Caco-2 (cell line): ENCODE results near the gene PPM1G. TPM values are rescaled to one million over a fixed set of nuclear protein-coding genes. Genes with fewer than 3 reads are reported as not detected.

ENCODE experiments used
- Bru-seq: library from RNA; stranded (reverse); fragments of 400-500 nt; gene quantifications from one replicate; lab custom pipeline; 2021; lab: Mats Ljungman, UMichigan
- BruChase-seq, 2 experiments: library from RNA; stranded (reverse); fragments of 400-500 nt; gene quantifications; one replicate each; lab custom pipeline; 2021; lab: Mats Ljungman, UMichigan
- BruUV-seq: library from RNA; stranded (reverse); fragments of 400-500 nt; replicated peaks from 2 replicates; lab custom pipeline; 2021; lab: Mats Ljungman, UMichigan
- CTCF ChIA-PET: fragments of 300-600 bp; sonication (Branson Sonifier 250); formaldehyde crosslinking; loops from one replicate; lab custom pipeline; 2022; ENCODE audit warnings: antibody characterized with exemption; lab: Charles Lee
- POLR2A ChIA-PET: fragments of 300-600 bp; sonication (Branson Sonifier 250); formaldehyde crosslinking; loops from one replicate; lab custom pipeline; 2022; ENCODE audit warnings: antibody characterized with exemption; lab: Charles Lee
- DNase-seq, 2 experiments: peaks; one replicate each; pipeline versions ENCODE4 v3.0.0 to v3.0.0-alpha.2; 2020 to 2022
- H3K27me3 ChIP-seq: replicated peaks from 2 replicates; pipeline ENCODE4 v1.6.0; 2011; ENCODE audit warnings: low read length; ENCODE audit not compliant: control insufficient read depth, insufficient read depth
- H3K36me3 ChIP-seq: 2 replicates; pipeline ENCODE4 v1.5.1; 2011; ENCODE audit warnings: low read length; ENCODE audit not compliant: control insufficient read depth, insufficient read depth
- H3K4me1 ChIP-seq: fragments of 250-450 bp; sonication (Bioruptor Pico); 2 replicates; pipeline ENCODE4 v1.5.1; 2020; ENCODE audit warnings: mild to moderate bottlenecking
- H3K4me3 ChIP-seq: 2 replicates; pipeline ENCODE4 v1.5.1; 2011; ENCODE audit warnings: low read depth, mild to moderate bottlenecking, control low read depth, low read length
- H3K9me3 ChIP-seq: fragments of 250-450 bp; sonication (Bioruptor Pico); 2 replicates; pipeline ENCODE4 v1.5.1; 2020; ENCODE audit warnings: mild to moderate bottlenecking, moderate library complexity
- H3K27ac Mint-ChIP-seq: one replicate; pipeline ENCODE4 v1.8.0; 2022; ENCODE audit warnings: mixed read lengths; ENCODE audit not compliant: unreplicated experiment
- H3K27me3 Mint-ChIP-seq: one replicate; pipeline ENCODE4 v1.8.0; 2022; ENCODE audit warnings: mixed read lengths; ENCODE audit not compliant: insufficient read depth, unreplicated experiment
- H3K36me3 Mint-ChIP-seq: one replicate; pipeline ENCODE4 v1.8.0; 2022; ENCODE audit warnings: mild to moderate bottlenecking, mixed read lengths; ENCODE audit not compliant: insufficient read depth, unreplicated experiment
- H3K4me1 Mint-ChIP-seq: one replicate; pipeline ENCODE4 v1.8.0; 2022; ENCODE audit warnings: low read depth, mixed read lengths; ENCODE audit not compliant: unreplicated experiment
- H3K4me3 Mint-ChIP-seq: one replicate; pipeline ENCODE4 v1.8.0; 2022; ENCODE audit warnings: mild to moderate bottlenecking, moderate library complexity, mixed read lengths; ENCODE audit not compliant: unreplicated experiment
- H3K9me3 Mint-ChIP-seq: one replicate; pipeline ENCODE4 v1.8.0; 2022; ENCODE audit warnings: mixed read lengths; ENCODE audit not compliant: unreplicated experiment
- CTCF ChIP-seq, 2 experiments: fragments of 200-600 bp in 1 of 2; IDR thresholded peaks; 1 replicate in 1 of 2; 2 replicates in 1 of 2; pipeline versions ENCODE4 v1.5.1 to v1.8.0; 2011 to 2022; ENCODE audit warnings: antibody characterized with exemption in 1 of 2, control low read depth in 1 of 2, inconsistent platforms in 1 of 2, low read depth in 1 of 2, low read length in 1 of 2, mild to moderate bottlenecking in 1 of 2, moderate library complexity in 1 of 2; ENCODE audit not compliant: insufficient read depth in 1 of 2, severe bottlenecking in 1 of 2, unreplicated experiment in 1 of 2
- intact Hi-C: fragments of 100-400 bp; cut with micrococcal nuclease; formaldehyde crosslinking; loops from one replicate; pipeline ENCODE4 v1.10.0; 2022; ENCODE audit not compliant: unreplicated experiment
- long read RNA-seq: library from polyadenylated mRNA; stranded (forward); transcript quantifications from one replicate; pipeline ENCODE4 v2.0.0, GENCODE V29; 2022
- total RNA-seq: library from RNA; stranded (reverse); gene quantifications from 2 replicates; pipeline ENCODE4 v1.2.3, GENCODE V29; 2022

PPM1G gene
- total RNA-seq (140 and 149 TPM in 2 replicates), Bru-seq, nascent RNA (percentile 86 among the genes with signal in this experiment), BruChase-seq, experiment 1, labeled RNA remaining after a 2-hour chase (percentile 91 among the genes with signal in this experiment), BruChase-seq, experiment 2, labeled RNA remaining after a 6-hour chase (percentile 95 among the genes with signal in this experiment)
- long read RNA-seq, transcript PPM1G-201 (10 exons, 2,311 nt) = major isoform, 275 of 319 reads
- long read RNA-seq, partial matches to known transcripts = 24 of 319 reads
- long read RNA-seq, other reads (novel, unspliced or antisense) = 20 of 319 reads

GRCh38 chr2:27409321-27410073, at the start of gene PPM1G:
TSS of gene PPM1G (minus strand) at chr2:27409591. CDS start at chr2:27409422, 169 bp downstream.
- peaks cover 47% of the 10 kb centered on the region for H3K36me3 Mint-ChIP-seq
- H3K9me3 Mint-ChIP-seq = no peaks in the 10 kb centered on the region
- peaks cover 33% of the 10 kb centered on the region for H3K4me1 Mint-ChIP-seq
- Histone ChIP-seq H3K4me1 (peaks cover 28% of the 10 kb centered on the region), H3K27me3 (no peaks in the 10 kb centered on the region), H3K4me3 (peak within 1 kb of the TSS; percentile 68), H3K36me3 (no peaks in the 10 kb centered on the region), H3K9me3 (no peaks in the 10 kb centered on the region)
- intact Hi-C loops = loop anchor here (1.0 to 10.0 kb wide), 4 partner anchors 19 to 215 kb away; partner anchors contain the start of genes CCDC121, FNDC4, GCKR and GPN1
- H3K27ac Mint-ChIP-seq = peak within 1 kb of the TSS; percentile 91
- peak; percentile 96 to 99 for DNase-seq
- H3K27me3 Mint-ChIP-seq = no peaks in the 10 kb centered on the region
- no peak for TF ChIP-seq CTCF (IDR thresholded peaks at IDR 0.05; ENCODE audit: insufficient read depth in 1 of 2, low read depth in 1 of 2, low read length in 1 of 2, severe bottlenecking in 1 of 2, unreplicated experiment in 1 of 2)
- ChIA-PET CTCF (interaction anchor here (0.8 to 3.4 kb wide), 7 partner anchors 20 to 274 kb away, joined by 3 to 36 read pairs (median 3); partner anchors contain the start of genes NRBP1, SLC4A1AP and SUPT7L), POLR2A (interaction anchor here (0.6 to 3.1 kb wide), 8 partner anchors 17 to 1342 kb away, joined by 3 to 63 read pairs (median 4); partner anchors contain the start of genes NRBP1, PPP1CB, ZNF512 and ZNF513)
- BruUV-seq = no TSS peak
- peak within 1 kb of the TSS; percentile 84 for H3K4me3 Mint-ChIP-seq

- Mint-ChIP-seq H3K4me3 (no peak overlapping the region), H3K9me3 (no peaks in the 10 kb centered on the region), H3K4me1 (no peaks in the 10 kb centered on the region), H3K27me3 (no peaks in the 10 kb centered on the region), H3K27ac (no peak overlapping the region), H3K36me3 (no peaks in the 10 kb centered on the region)
- ChIA-PET CTCF (no interaction called here), POLR2A (no interaction called here)
- intact Hi-C loops = no loop called here
- Histone ChIP-seq H3K4me1 (no peaks in the 10 kb centered on the region), H3K36me3 (no peaks in the 10 kb centered on the region), H3K4me3 (no peak overlapping the region), H3K9me3 (no peaks in the 10 kb centered on the region), H3K27me3 (no peaks in the 10 kb centered on the region)
- TF ChIP-seq CTCF (IDR thresholded peaks at IDR 0.05; ENCODE audit: insufficient read depth in 1 of 2, low read depth in 1 of 2, low read length in 1 of 2, severe bottlenecking in 1 of 2, unreplicated experiment in 1 of 2) = peak in 1 of 2 experiments; percentile 11
- DNase-seq = peak in 1 of 2 experiments; percentile 18
- BruUV-seq = no TSS peak
These were observed 44.6 kb upstream of the PPM1G start for GRCh38 chr2:27453968-27454367.

GRCh38 chr2:27451095-27451494, 41.7 kb upstream of the PPM1G start:
- no peaks in the 10 kb centered on the region for H3K9me3 Mint-ChIP-seq
- H3K36me3 Mint-ChIP-seq = peaks cover 1% of the 10 kb centered on the region
- H3K4me3 ChIP-seq = no peak overlapping the region
- H3K27ac Mint-ChIP-seq = no peak overlapping the region
- BruUV-seq = no TSS peak
- no peaks in the 10 kb centered on the region for H3K9me3 ChIP-seq
- TF ChIP-seq CTCF (IDR thresholded peaks at IDR 0.05; ENCODE audit: insufficient read depth in 1 of 2, low read depth in 1 of 2, low read length in 1 of 2, severe bottlenecking in 1 of 2, unreplicated experiment in 1 of 2) = no peak
- H3K4me1 Mint-ChIP-seq = no peaks in the 10 kb centered on the region
- no peaks in the 10 kb centered on the region for H3K4me1 ChIP-seq
- ChIA-PET CTCF (no interaction called here), POLR2A (no interaction called here)
- no peaks in the 10 kb centered on the region for H3K27me3 ChIP-seq
- no peak for DNase-seq
- intact Hi-C loops = no loop called here
- H3K36me3 ChIP-seq = no peaks in the 10 kb centered on the region
- no peaks in the 10 kb centered on the region for H3K27me3 Mint-ChIP-seq
- H3K4me3 Mint-ChIP-seq = no peak overlapping the region
